ENCODE data around the gene ZNF280D.
A peak's percentile ranks its signal among the peaks of the same experiment; 100 is the strongest.

The ZNF280D gene

DNA sequence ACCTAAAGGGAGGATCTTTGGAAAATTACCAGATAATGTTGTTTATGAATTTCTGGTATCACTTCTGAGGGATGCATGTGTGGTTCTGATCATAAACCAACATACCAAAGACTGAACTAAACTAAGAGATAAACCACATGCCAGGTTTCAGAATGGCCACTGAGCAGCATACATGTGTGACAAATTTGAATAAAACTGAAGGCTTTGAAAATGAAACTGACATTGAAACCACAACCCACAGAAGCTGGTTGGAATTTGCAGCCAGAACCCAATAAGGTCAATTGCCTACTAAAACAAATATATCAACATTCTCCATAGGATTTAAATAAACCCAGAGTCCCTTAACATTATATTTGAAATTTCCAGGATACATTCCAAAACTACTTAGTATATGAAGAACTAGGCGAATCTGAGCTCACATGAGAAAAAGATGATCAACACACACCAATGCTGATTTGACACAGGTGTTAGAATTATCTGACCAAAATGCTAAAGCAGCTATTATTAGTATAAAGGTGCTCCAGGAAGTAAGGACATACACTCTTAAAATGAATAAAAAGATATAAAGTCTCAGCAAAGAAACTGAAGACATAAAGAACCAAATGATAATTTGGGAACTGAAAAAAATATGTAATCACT lies 125.0 kb downstream of the ZNF280D start:
- Histone ChIP-seq H3K4me2 (ENCODE audit: low read length) (peak overlapping the region; percentile 70), H3K27ac (ENCODE audit: low read depth, low read length, poor library complexity, severe bottlenecking) (peak overlapping the region; percentile 99), H3K9me2 (ENCODE audit: low read depth, low read length) (no peaks in the 10 kb centered on the region), H3K27me3 (ENCODE audit: insufficient read depth, low read length) (no peaks in the 10 kb centered on the region), H3K4me1 (ENCODE audit: insufficient read depth, low read length, severe bottlenecking) (peaks cover 76% of the 10 kb centered on the region), H3K9ac (ENCODE audit: low read length) (peak overlapping the region; percentile 77), H3K9me3 (ENCODE audit: low read length) (peaks cover 18% of the 10 kb centered on the region), H3K79me2 (ENCODE audit: insufficient read depth, low read length) (no peaks in the 10 kb centered on the region), H3F3A (ENCODE audit: insufficient read depth, low read length) (no peaks in the 10 kb centered on the region), H2AFZ (ENCODE audit: low read length) (no peak overlapping the region), H4K20me1 (ENCODE audit: insufficient read depth, low read length) (no peaks in the 10 kb centered on the region), H3K4me3 (ENCODE audit: low read depth, low read length, poor library complexity, severe bottlenecking) (peak overlapping the region; percentile 34), H3K36me3 (ENCODE audit: insufficient read depth, low read length) (peaks cover 10% of the 10 kb centered on the region; the same call in 1 of the 2 replicates)
- TF ChIP-seq, protein P1, sequence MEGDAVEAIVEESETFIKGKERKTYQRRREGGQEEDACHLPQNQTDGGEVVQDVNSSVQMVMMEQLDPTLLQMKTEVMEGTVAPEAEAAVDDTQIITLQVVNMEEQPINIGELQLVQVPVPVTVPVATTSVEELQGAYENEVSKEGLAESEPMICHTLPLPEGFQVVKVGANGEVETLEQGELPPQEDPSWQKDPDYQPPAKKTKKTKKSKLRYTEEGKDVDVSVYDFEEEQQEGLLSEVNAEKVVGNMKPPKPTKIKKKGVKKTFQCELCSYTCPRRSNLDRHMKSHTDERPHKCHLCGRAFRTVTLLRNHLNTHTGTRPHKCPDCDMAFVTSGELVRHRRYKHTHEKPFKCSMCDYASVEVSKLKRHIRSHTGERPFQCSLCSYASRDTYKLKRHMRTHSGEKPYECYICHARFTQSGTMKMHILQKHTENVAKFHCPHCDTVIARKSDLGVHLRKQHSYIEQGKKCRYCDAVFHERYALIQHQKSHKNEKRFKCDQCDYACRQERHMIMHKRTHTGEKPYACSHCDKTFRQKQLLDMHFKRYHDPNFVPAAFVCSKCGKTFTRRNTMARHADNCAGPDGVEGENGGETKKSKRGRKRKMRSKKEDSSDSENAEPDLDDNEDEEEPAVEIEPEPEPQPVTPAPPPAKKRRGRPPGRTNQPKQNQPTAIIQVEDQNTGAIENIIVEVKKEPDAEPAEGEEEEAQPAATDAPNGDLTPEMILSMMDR (IDR thresholded peaks at IDR 0.05; ENCODE audit: low read length): no peak

DNA sequence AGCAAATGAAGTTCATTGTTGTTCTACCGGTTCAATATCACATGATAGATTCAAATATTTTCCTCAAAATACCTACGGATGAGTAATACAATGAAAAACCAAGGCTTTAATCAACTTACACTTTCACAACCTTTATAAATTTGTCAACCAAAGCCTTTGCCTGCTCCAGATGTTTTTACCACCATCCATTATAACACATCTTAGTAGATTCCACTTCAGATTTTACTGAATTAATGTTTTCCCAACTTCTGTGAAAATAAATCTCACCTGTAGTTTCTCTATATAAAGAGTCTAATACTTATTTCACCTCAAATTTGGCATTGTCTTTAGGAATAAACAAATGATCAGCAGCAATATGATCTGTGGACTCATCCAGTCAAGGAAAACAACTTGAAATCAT lies 131.1 kb downstream of the ZNF280D start:
- H3K79me2 ChIP-seq (ENCODE audit: insufficient read depth, low read length): no peaks in the 10 kb centered on the region
- H3K9ac ChIP-seq (ENCODE audit: low read length): no peak overlapping the region
- H3K4me1 ChIP-seq (ENCODE audit: insufficient read depth, low read length, severe bottlenecking): peaks cover 16% of the 10 kb centered on the region
- no peak overlapping the region for H3K4me2 ChIP-seq (ENCODE audit: low read length)
- no peak overlapping the region for H2AFZ ChIP-seq (ENCODE audit: low read length)
- peaks cover 32% of the 10 kb centered on the region for H3K9me3 ChIP-seq (ENCODE audit: low read length)
- H3F3A ChIP-seq (ENCODE audit: insufficient read depth, low read length): no peaks in the 10 kb centered on the region
- H3K4me3 ChIP-seq (ENCODE audit: low read depth, low read length, poor library complexity, severe bottlenecking): no peak overlapping the region
- H3K27ac ChIP-seq (ENCODE audit: low read depth, low read length, poor library complexity, severe bottlenecking): no peak overlapping the region
- no peaks in the 10 kb centered on the region for H4K20me1 ChIP-seq (ENCODE audit: insufficient read depth, low read length)
- H3K27me3 ChIP-seq (ENCODE audit: insufficient read depth, low read length): no peaks in the 10 kb centered on the region
- TF ChIP-seq, protein P1 (IDR thresholded peaks at IDR 0.05; ENCODE audit: low read length): no peak
- TF ChIP-seq EZH2 (IDR thresholded peaks at IDR 0.05; ENCODE audit: borderline replicate concordance, low read length): no peak
- no peaks in the 10 kb centered on the region for H3K9me2 ChIP-seq (ENCODE audit: low read depth, low read length)
- peaks cover 18% of the 10 kb centered on the region; the same call in 1 of the 2 replicates for H3K36me3 ChIP-seq (ENCODE audit: insufficient read depth, low read length)

DNA sequence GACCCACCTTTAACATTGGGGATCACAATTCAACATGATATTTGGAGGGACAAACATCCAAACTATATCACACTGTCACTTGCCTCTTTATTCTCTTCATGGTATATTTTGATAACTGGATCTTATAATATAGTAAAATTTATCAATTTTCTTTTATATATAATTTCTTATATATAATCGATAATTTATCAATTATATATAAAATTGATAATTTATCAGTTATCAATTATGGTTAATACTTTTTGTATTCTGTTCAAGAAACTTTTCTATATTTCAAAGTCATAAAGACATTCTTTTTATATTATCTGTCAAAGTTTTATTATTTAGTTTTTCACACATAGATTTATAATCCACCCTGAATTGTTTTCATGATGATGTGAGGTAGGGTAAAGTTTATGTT lies 132.9 kb downstream of the ZNF280D start:
- Histone ChIP-seq H2AFZ (ENCODE audit: low read length) (no peak overlapping the region), H3F3A (ENCODE audit: insufficient read depth, low read length) (no peaks in the 10 kb centered on the region), H3K9me3 (ENCODE audit: low read length) (peaks cover 31% of the 10 kb centered on the region), H3K9me2 (ENCODE audit: low read depth, low read length) (no peaks in the 10 kb centered on the region), H3K4me3 (ENCODE audit: low read depth, low read length, poor library complexity, severe bottlenecking) (no peak overlapping the region), H4K20me1 (ENCODE audit: insufficient read depth, low read length) (no peaks in the 10 kb centered on the region), H3K36me3 (ENCODE audit: insufficient read depth, low read length) (peaks cover 18% of the 10 kb centered on the region; the same call in 1 of the 2 replicates), H3K4me1 (ENCODE audit: insufficient read depth, low read length, severe bottlenecking) (no peaks in the 10 kb centered on the region), H3K79me2 (ENCODE audit: insufficient read depth, low read length) (no peaks in the 10 kb centered on the region), H3K4me2 (ENCODE audit: low read length) (no peak overlapping the region), H3K9ac (ENCODE audit: low read length) (no peak overlapping the region), H3K27me3 (ENCODE audit: insufficient read depth, low read length) (no peaks in the 10 kb centered on the region), H3K27ac (ENCODE audit: low read depth, low read length, poor library complexity, severe bottlenecking) (no peak overlapping the region)
- TF ChIP-seq, protein P1 (IDR thresholded peaks at IDR 0.05; ENCODE audit: low read length): no peak
- TF ChIP-seq EZH2 (IDR thresholded peaks at IDR 0.05; ENCODE audit: borderline replicate concordance, low read length): no peak

Data from OCI-LY1 (cell line).